GM03348 (cell line): ENCODE results near the gene TUBA4A.
"Not testable (repeated sequence)": the region's sequence is repeated elsewhere in the genome, so short reads cannot be mapped to it uniquely, and the experiment has no call there.

Experiments used
- DNase-seq: peaks from one replicate; pipeline ENCODE4 v3.0.0; 2012; ENCODE audit warnings: low spot score

Gene TUBA4A

GRCh38 chr2:219210886-219211362 is 42.8 kb downstream of the TUBA4A start:
- no peak for DNase-seq

- no peak for DNase-seq
These were observed 43.4 kb downstream of the TUBA4A start for GRCh38 chr2:219210196-219210885.

DNA sequence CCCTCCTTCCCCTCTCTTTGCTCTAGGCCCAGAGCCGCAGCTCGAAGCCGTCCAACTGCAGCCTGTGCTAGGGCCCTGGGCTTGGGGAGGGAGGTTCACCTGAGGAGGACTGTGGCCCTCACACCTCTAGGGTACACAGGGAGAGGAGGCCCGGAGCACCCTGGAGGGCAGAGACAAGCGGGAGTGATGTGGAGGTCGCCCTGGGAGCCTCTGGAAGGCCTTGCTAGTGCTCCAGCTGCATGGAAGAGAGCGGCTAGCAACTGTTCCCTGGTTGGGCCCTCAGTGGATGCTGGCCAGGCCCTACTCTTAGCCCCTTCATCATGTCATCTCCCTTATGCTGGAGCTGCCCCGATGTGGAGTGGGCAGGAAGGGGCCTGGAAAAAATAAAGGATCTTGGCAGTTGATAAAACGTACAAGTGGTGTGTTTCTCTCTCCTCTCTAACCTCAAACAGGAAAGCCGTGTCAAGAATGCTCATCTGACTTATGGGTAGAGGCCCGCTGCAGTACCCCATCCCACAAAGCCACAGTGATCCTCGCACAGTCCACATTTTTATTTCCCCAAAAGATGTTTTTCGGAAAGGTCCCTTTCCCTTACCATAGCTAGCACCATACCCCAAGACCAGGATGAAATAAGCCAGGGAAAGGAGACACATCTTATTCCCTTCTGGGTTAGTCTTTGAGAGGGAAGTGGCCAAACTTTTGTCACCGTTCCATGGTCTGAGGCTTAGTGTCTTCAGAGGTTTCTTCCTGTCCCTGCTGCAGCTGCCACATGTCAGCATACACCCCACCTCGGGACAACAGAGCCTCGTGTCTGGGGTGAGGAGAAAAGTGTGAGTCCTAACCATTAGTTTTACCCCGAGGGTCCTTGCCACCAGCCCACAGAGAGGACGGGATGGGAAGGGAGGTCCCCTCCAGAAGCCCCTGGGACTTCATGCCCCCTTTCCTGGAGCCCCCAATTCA is 44.2 kb downstream of the TUBA4A start:
- no peak for DNase-seq

GRCh38 chr2:219207884-219208740 is 45.6 kb downstream of the TUBA4A start:
- DNase-seq: peak; percentile 27

GRCh38 chr2:219207134-219207883 is 46.4 kb downstream of the TUBA4A start:
- no peak for DNase-seq

GRCh38 chr2:219206328-219207133 is 47.2 kb downstream of the TUBA4A start, which contains the start of gene ZFAND2B:
ZFAND2B (plus strand) TSS chr2:219206782; CDS start chr2:219206988, 206 bp downstream.
- peak; percentile 99 for DNase-seq

GRCh38 chr2:219205981-219206327 is 47.8 kb downstream of the TUBA4A start:
- no peak for DNase-seq

GRCh38 chr2:219205165-219205538 is 48.6 kb downstream of the TUBA4A start:
- no peak for DNase-seq

- no peak for DNase-seq
These were observed 49.1 kb downstream of the TUBA4A start for GRCh38 chr2:219204425-219205164.

DNA sequence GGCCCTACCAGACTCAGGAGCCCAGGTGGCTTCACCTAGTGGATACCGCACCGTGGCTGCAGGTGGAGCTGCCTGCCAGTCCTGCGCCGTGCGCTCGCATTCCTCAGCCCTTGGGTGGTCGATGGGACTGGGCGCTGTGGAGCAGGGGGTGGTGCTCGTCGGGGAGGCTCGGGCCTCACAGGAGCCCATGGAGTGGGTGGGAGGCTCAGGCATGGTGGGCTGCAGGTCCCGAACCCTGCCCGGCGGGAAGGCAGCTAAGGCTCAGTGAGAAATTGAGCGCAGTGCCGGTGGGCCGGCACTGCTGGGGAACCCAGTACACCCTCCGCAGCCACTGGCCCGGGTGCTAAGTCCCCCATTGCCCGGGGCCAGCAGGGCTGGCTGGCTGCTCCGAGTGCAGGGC is 52.4 kb downstream of the TUBA4A start:
- DNase-seq: not testable (repeated sequence)

DNA sequence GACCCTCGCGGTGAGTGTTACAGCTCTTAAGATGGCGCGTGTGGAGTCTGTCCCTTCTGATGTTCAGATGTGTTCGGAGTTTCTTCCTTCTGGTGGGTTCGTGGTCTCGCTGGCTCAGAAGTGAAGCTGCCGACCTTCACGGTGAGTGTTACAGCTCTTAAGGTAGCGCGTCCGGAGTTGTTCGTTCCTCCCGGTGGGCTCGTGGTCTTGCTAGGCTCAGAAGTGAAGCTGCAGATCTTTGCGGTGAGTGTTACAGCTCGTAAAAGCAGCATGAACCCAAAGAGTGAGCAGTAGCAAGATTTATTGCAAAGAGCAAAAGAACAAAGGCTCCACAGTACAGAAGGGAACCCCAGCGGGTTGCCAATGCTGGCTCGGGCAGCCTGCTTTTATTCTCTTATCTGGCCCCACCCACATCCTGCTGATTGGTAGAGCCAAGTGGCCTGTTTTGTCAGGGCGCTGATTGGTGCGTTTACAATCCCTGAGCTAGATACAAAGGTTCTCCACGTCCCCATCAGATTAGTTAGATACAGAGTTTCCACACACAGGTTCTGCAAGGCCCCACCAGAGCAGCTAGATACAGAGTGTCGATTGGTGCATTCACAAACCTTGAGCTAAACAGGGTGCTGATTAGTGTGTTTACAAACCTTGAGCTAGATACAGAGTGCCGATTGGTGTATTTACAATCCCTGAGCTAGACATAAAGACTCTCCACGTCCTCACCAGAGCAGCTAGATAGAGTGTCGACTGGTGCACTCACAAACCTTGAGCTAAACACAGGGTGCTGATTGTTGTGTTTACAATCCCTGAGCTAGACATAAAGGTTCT is 53.0 kb downstream of the TUBA4A start:
- not testable (repeated sequence) for DNase-seq
